ENCODE data around the gene AHCY.

GRCh38 chr20:34240121-34240520 is 63.0 kb downstream of the AHCY start:
- TF ChIP-seq CTCF (conservative IDR thresholded peaks at IDR 0.05) (no peak), ZFX (IDR thresholded peaks at IDR 0.05) (no peak)
